Upper lobe of right lung (tissue), 1 donor: ENCODE measurements around the gene WDR86. TPM values are rescaled to one million over a fixed set of nuclear protein-coding genes. Genes with fewer than 3 reads are reported as not detected.

Experiments used
- ATAC-seq: fragments of 200-7000 bp; cut with Tn5 transposase; one replicate; pipeline ENCODE4 v1.9.1; 2020; ENCODE audit warnings: mild to moderate bottlenecking, moderate library complexity
- DNase-seq: peaks from one replicate; pipeline ENCODE4 v3.0.0-alpha.2; 2020
- H3K27ac ChIP-seq: fragments of 200-600 bp; one replicate; pipeline ENCODE4 v1.8.0; 2022
- H3K27me3 ChIP-seq: fragments of 200-600 bp; one replicate; pipeline ENCODE4 v1.8.0; 2022; ENCODE audit warnings: mild to moderate bottlenecking
- H3K36me3 ChIP-seq: fragments of 200-600 bp; one replicate; pipeline ENCODE4 v1.8.0; 2022
- H3K4me1 ChIP-seq: fragments of 200-600 bp; one replicate; pipeline ENCODE4 v1.8.0; 2022
- H3K4me3 ChIP-seq: fragments of 200-600 bp; one replicate; pipeline ENCODE4 v1.8.0; 2022; ENCODE audit warnings: mild to moderate bottlenecking
- H3K9me3 ChIP-seq: fragments of 200-600 bp; one replicate; pipeline ENCODE4 v1.8.0; 2022
- intact Hi-C: fragments of 100-400 bp; cut with DNase I; formaldehyde crosslinking; loops from one replicate; pipeline ENCODE4 v1.11.0; 2022
- total RNA-seq: library from RNA; stranded (reverse); fragmentation: NEBNext Ultra II Directional; extraction: Animal tissue kit (Norgen Biotek cat#: 25700); gene quantifications from one replicate; pipeline ENCODE4 v1.2.1, GENCODE V29; 2021
- TF ChIP-seq, protein P1 (sequence below): fragments of 200-600 bp; IDR thresholded peaks from one replicate; pipeline ENCODE4 v1.8.0; 2022; ENCODE audit warnings: antibody characterized with exemption
- donor health status: DM: no; HTN: yes; CAD: no; lungs with severe emphysema.

The WDR86 gene
- total RNA-seq, 1 donor from 2014 or later, result 1.3 TPM

DNA sequence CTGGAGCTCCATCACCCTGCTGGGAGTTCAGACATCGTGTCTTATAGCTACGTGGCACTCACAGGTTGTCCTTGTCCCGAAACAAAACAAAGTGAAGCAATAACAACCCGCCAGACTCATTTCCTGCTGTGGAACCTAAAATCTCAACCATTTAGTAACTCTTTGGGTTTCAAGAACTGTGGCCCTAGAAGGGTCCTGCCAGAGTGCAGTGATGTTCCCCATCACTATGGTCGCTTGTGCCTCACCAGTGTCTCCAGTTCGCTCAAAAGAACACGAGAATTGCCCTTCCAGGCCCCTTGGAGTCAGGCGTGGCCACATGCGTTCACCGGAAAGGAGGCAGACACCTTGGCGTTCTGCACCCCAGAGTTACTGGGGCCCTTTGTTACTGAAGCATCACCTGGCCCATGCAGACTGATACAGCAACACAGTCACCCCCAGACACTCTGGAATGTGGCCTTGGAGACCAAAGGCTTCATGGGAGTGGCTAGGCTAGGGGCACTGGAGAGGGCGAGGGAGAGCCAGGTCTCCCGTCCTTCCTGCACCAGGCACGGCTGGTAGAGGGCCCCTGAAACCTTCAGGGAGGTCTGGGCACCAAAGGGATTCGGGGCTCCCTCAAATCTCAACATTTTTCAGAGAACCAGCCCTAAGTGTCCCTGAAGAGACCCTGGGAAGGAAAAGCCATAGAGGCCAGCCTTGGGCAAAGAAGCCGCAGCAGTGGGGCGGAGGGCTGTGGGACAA, 29.2 kb upstream of the WDR86 start:
- Histone ChIP-seq H3K4me1 (peaks cover 13% of the 10 kb centered on the region), H3K4me3 (no peak overlapping the region), H3K27me3 (no peaks in the 10 kb centered on the region), H3K27ac (no peak overlapping the region), H3K36me3 (no peaks in the 10 kb centered on the region), H3K9me3 (no peaks in the 10 kb centered on the region)
- ATAC-seq, result no peak
- TF ChIP-seq, protein P1, sequence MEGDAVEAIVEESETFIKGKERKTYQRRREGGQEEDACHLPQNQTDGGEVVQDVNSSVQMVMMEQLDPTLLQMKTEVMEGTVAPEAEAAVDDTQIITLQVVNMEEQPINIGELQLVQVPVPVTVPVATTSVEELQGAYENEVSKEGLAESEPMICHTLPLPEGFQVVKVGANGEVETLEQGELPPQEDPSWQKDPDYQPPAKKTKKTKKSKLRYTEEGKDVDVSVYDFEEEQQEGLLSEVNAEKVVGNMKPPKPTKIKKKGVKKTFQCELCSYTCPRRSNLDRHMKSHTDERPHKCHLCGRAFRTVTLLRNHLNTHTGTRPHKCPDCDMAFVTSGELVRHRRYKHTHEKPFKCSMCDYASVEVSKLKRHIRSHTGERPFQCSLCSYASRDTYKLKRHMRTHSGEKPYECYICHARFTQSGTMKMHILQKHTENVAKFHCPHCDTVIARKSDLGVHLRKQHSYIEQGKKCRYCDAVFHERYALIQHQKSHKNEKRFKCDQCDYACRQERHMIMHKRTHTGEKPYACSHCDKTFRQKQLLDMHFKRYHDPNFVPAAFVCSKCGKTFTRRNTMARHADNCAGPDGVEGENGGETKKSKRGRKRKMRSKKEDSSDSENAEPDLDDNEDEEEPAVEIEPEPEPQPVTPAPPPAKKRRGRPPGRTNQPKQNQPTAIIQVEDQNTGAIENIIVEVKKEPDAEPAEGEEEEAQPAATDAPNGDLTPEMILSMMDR, result no peak
- intact Hi-C loops, result no loop called here
- peak; percentile 46 for DNase-seq

DNA sequence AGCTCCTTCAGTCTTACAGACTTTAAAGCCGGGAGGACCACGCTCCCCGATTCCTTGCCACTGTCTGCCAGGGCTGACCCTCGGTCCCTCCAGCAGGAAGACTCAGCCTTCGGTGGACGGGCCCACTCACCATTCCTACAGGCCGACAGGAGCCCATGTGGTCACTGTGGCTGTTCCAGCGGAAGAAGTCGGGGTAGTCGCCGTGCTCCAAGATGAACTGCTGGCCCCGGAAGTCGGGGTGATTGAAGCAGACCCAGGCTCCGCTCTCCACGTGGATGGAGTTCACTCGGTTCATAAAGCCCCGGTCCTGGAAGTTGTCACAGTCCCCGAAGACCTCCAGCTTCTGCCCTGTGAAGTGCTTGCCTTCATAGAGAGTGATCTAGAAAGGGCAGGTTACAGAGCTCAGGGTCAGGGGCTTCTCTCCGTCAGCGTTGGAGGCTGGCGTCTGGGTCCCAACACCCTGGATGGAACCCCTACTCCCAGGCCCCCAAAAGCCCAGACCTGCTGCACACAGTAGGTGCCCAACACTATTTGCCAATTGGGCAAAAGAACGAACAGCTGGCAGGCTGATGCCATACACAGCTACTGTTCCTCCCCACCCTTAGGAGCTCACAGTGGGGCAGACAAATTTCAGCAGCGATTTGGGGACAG, 28.2 kb upstream of the WDR86 start:
- TF ChIP-seq, protein P1, result no peak
- peak; percentile 47 for DNase-seq
- H3K27ac ChIP-seq, result no peak overlapping the region
- H3K4me3 ChIP-seq, result no peak overlapping the region
- intact Hi-C loops, result no loop called here
- no peaks in the 10 kb centered on the region for H3K27me3 ChIP-seq
- H3K36me3 ChIP-seq, result no peaks in the 10 kb centered on the region
- ATAC-seq, result no peak
- H3K4me1 ChIP-seq, result peaks cover 13% of the 10 kb centered on the region
- H3K9me3 ChIP-seq, result no peaks in the 10 kb centered on the region

DNA sequence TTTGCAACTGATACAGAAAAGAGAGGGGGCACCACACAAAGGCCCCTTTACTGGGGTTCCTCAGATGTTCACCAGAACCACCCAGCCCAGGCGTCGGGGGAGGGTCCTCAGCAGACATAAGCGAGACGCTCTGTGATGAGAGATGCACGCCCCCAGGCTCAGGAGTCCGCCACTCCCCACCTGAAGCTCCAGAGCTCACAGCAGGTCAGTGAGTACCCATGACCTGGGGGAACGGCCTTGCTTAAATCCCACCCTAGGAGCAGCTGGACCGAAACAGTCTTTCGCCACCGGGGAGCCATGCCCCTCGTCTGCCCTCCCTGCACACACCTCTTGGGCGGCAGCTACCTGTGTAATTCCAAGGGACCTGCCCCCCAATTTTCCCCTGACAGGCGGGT, 27.3 kb upstream of the WDR86 start:
- no peak for ATAC-seq
- Histone ChIP-seq H3K9me3 (no peaks in the 10 kb centered on the region), H3K36me3 (no peaks in the 10 kb centered on the region), H3K4me1 (peaks cover 13% of the 10 kb centered on the region), H3K27me3 (no peaks in the 10 kb centered on the region), H3K27ac (no peak overlapping the region), H3K4me3 (no peak overlapping the region)
- TF ChIP-seq, protein P1, result no peak
- intact Hi-C loops, result no loop called here
- peak; percentile 41 for DNase-seq

- TF ChIP-seq, protein P1, result no peak
- peak; percentile 53 for DNase-seq
- peak overlapping the region; percentile 47 for H3K27ac ChIP-seq
- no peak for ATAC-seq
- intact Hi-C loops, result no loop called here
- H3K4me3 ChIP-seq, result no peak overlapping the region
- peaks cover 13% of the 10 kb centered on the region for H3K4me1 ChIP-seq
- no peaks in the 10 kb centered on the region for H3K36me3 ChIP-seq
- H3K9me3 ChIP-seq, result no peaks in the 10 kb centered on the region
- no peaks in the 10 kb centered on the region for H3K27me3 ChIP-seq
Observed at GRCh38 chr7:151436446-151437158, 26.8 kb upstream of the WDR86 start.

DNA sequence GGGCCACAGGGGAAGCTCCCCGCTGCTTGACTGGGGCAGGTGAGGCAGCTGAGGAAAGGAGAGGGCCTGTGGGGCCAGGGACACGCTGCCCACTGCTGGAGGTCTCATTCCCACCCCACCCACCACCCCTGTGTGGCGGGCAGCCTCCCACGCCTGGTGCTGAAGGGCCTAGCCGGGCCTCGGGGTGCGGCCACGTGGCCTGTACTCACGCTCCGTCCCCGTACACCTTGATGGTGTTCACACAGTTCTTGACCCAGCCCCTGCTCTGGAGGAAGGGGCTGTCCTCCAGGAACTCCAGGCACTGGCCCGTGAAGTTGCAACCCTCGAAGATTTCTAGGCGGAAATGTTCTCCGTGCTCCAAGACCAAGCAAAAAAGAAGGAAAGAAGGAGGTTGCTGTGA, 26.1 kb upstream of the WDR86 start:
- Histone ChIP-seq H3K27ac (peak overlapping the region; percentile 47), H3K4me1 (peaks cover 6% of the 10 kb centered on the region), H3K4me3 (no peak overlapping the region), H3K27me3 (no peaks in the 10 kb centered on the region), H3K9me3 (no peaks in the 10 kb centered on the region), H3K36me3 (no peaks in the 10 kb centered on the region)
- intact Hi-C loops, result no loop called here
- DNase-seq, result peak; percentile 51
- TF ChIP-seq, protein P1, result no peak
- no peak for ATAC-seq
